HEK293T (cell line): ENCODE measurements around the gene NPHP4.

Experiments used
- CTCF ChIA-PET: fragments of 350-600 bp; formaldehyde crosslinking; extraction: SDS; loops from one replicate; lab custom pipeline; 2021; ENCODE audit warnings: antibody characterized with exemption, inconsistent platforms; lab: Yijun Ruan, JAX
- POLR2A ChIA-PET: fragments of 350-600 bp; formaldehyde crosslinking; extraction: SDS; loops from one replicate; lab custom pipeline; 2020; ENCODE audit warnings: antibody characterized with exemption, inconsistent platforms; lab: Yijun Ruan, JAX
- DNase-seq: peaks from one replicate; pipeline ENCODE4 v3.0.0; 2012; ENCODE audit warnings: mixed read lengths; ENCODE audit errors: extremely low spot score
- ARNT ChIP-seq: fragments of 450-650 bp; IDR thresholded peaks from 2 replicates; pipeline ENCODE4 v1.6.1; 2017; ENCODE audit warnings: mild to moderate bottlenecking
- BHLHE40 ChIP-seq: fragments of 450-650 bp; IDR thresholded peaks from 2 replicates; pipeline ENCODE4 v1.6.1; 2016; ENCODE audit warnings: mild to moderate bottlenecking, moderate library complexity, borderline replicate concordance
- CTBP1 ChIP-seq: fragments of 450-650 bp; IDR thresholded peaks from 2 replicates; pipeline ENCODE4 v1.6.1; 2016; ENCODE audit warnings: borderline replicate concordance
- ELF4 ChIP-seq: fragments of 450-650 bp; IDR thresholded peaks from 2 replicates; pipeline ENCODE4 v1.6.1; 2017; ENCODE audit warnings: antibody characterized with exemption
- FOXA1 ChIP-seq: fragments of 450-650 bp; IDR thresholded peaks from 2 replicates; pipeline ENCODE4 v1.6.1; 2016; ENCODE audit warnings: mild to moderate bottlenecking
- FOXK2 ChIP-seq: fragments of 450-650 bp; IDR thresholded peaks from 2 replicates; pipeline ENCODE4 v1.6.1; 2016; ENCODE audit warnings: mild to moderate bottlenecking
- FOXM1 ChIP-seq: fragments of 450-650 bp; IDR thresholded peaks from 2 replicates; pipeline ENCODE4 v1.6.1; 2017; ENCODE audit warnings: mild to moderate bottlenecking, borderline replicate concordance
- HDGF ChIP-seq: fragments of 450-650 bp; IDR thresholded peaks from 2 replicates; pipeline ENCODE4 v1.6.1; 2017; ENCODE audit warnings: antibody characterized with exemption, borderline replicate concordance
- L3MBTL2 ChIP-seq: fragments of 450-650 bp; conservative IDR thresholded peaks from 2 replicates; pipeline ENCODE4 v1.6.1; 2016; ENCODE audit warnings: mild to moderate bottlenecking
- LEF1 ChIP-seq: fragments of 450-650 bp; IDR thresholded peaks from 2 replicates; pipeline ENCODE4 v1.6.1; 2017; ENCODE audit warnings: mild to moderate bottlenecking, borderline replicate concordance
- NFRKB ChIP-seq: fragments of 450-650 bp; IDR thresholded peaks from 2 replicates; pipeline ENCODE4 v1.6.1; 2016; ENCODE audit warnings: mild to moderate bottlenecking, moderate library complexity
- PKNOX1 ChIP-seq: fragments of 450-650 bp; IDR thresholded peaks from 2 replicates; pipeline ENCODE4 v1.6.1; 2016
- SP1 ChIP-seq: fragments of 450-650 bp; IDR thresholded peaks from 2 replicates; pipeline ENCODE4 v1.6.1; 2017
- SUZ12 ChIP-seq: fragments of 450-650 bp; IDR thresholded peaks from 2 replicates; pipeline ENCODE4 v1.6.1; 2016; ENCODE audit warnings: mild to moderate bottlenecking
- TARDBP ChIP-seq: fragments of 450-650 bp; IDR thresholded peaks from 2 replicates; pipeline ENCODE4 v1.6.1; 2016
- ZNF384 ChIP-seq: fragments of 450-650 bp; IDR thresholded peaks from 2 replicates; pipeline ENCODE4 v1.6.1; 2016

The NPHP4 gene

GRCh38 chr1:5938101-5938646 is 54.1 kb downstream of the NPHP4 start:
- TF ChIP-seq SP1 (no peak), L3MBTL2 (no peak), ZNF384 (no peak), FOXK2 (no peak), NFRKB (no peak), FOXA1 (no peak), CTBP1 (no peak), FOXM1 (no peak), SUZ12 (no peak), ELF4 (no peak), LEF1 (no peak), BHLHE40 (no peak), TARDBP (no peak), HDGF (no peak), PKNOX1 (no peak), ARNT (no peak)
- ChIA-PET CTCF (no interaction called here), POLR2A (interaction anchor here (0.9 kb wide), 1 partner anchor 267 kb away, joined by 3 read pairs; no protein-coding TSS in a partner anchor)
- DNase-seq = no peak

GRCh38 chr1:5937373-5937857 is 54.8 kb downstream of the NPHP4 start:
- ChIA-PET CTCF (no interaction called here), POLR2A (no interaction called here)
- TF ChIP-seq NFRKB (no peak), TARDBP (no peak), ZNF384 (no peak), ARNT (no peak), L3MBTL2 (no peak), CTBP1 (no peak), SP1 (no peak), ELF4 (no peak)
- no peak for DNase-seq

GRCh38 chr1:5936621-5937372 is 55.4 kb downstream of the NPHP4 start:
- no peak for DNase-seq
- no peak for TF ChIP-seq FOXK2
- no peak for TF ChIP-seq CTBP1
- TF ChIP-seq ARNT = no peak
- TF ChIP-seq ZNF384 = no peak
- TF ChIP-seq L3MBTL2 = no peak
- no peak for TF ChIP-seq SUZ12
- no peak for TF ChIP-seq LEF1
- ChIA-PET CTCF (no interaction called here), POLR2A (no interaction called here)

- DNase-seq = no peak
- TF ChIP-seq BHLHE40 (no peak), NFRKB (no peak), FOXM1 (no peak), PKNOX1 (no peak), FOXA1 (no peak), FOXK2 (no peak), HDGF (no peak), CTBP1 (no peak), SP1 (no peak)
- POLR2A ChIA-PET = no interaction called here
- CTCF ChIA-PET = no interaction called here
These were observed 56.1 kb downstream of the NPHP4 start for GRCh38 chr1:5936126-5936525.

GRCh38 chr1:5935026-5935425 is 57.2 kb downstream of the NPHP4 start:
- ChIA-PET CTCF (no interaction called here), POLR2A (no interaction called here)
- no peak for DNase-seq
- no peak for TF ChIP-seq FOXM1
- no peak for TF ChIP-seq LEF1
- TF ChIP-seq ZNF384 = no peak
- TF ChIP-seq PKNOX1 = no peak
- no peak for TF ChIP-seq L3MBTL2
- no peak for TF ChIP-seq SP1
- no peak for TF ChIP-seq HDGF
- TF ChIP-seq NFRKB = no peak
- TF ChIP-seq ARNT = no peak
- TF ChIP-seq TARDBP = no peak
- no peak for TF ChIP-seq ELF4
- TF ChIP-seq CTBP1 = no peak
- TF ChIP-seq FOXA1 = no peak
- no peak for TF ChIP-seq BHLHE40
- TF ChIP-seq SUZ12 = no peak
